Fibroblast of mammary gland (primary cell): Measurements from ENCODE around the gene RALGDS.

Experiments used
- DNase-seq: peaks from one replicate; pipeline ENCODE4 v3.0.0-alpha.2; 2010; ENCODE audit warnings: low read depth
- H3K4me3 ChIP-seq: 2 replicates; pipeline ENCODE4 v1.5.1; 2011; ENCODE audit warnings: low read depth, mild to moderate bottlenecking, low read length, moderate library complexity; ENCODE audit not compliant: control insufficient read depth
- CTCF ChIP-seq: conservative IDR thresholded peaks from 2 replicates; pipeline ENCODE4 v1.5.1; 2011; ENCODE audit warnings: low read depth, low read length, inconsistent platforms; ENCODE audit not compliant: control insufficient read depth, insufficient read depth

RALGDS gene

GRCh38 chr9:133122935-133123611, 2.0 kb upstream of the RALGDS start:
- peak; percentile 34 for DNase-seq
- TF ChIP-seq CTCF, result no peak
- no peak overlapping the region for H3K4me3 ChIP-seq

GRCh38 chr9:133122605-133122934, 1.5 kb upstream of the RALGDS start:
- H3K4me3 ChIP-seq, result no peak overlapping the region

GRCh38 chr9:133121915-133122550, 993 bp upstream of the RALGDS start:
- H3K4me3 ChIP-seq, result no peak overlapping the region
- no peak for DNase-seq
- no peak for TF ChIP-seq CTCF

More at GRCh38 chr9:133122605-133122934, 1.5 kb upstream of the RALGDS start:
- DNase-seq, result no peak
- no peak for TF ChIP-seq CTCF

- TF ChIP-seq CTCF, result no peak
- no peak for DNase-seq
- peak overlapping the region; percentile 55 for H3K4me3 ChIP-seq
Observed at GRCh38 chr9:133120501-133121197, 391 bp downstream of the RALGDS start.

GRCh38 chr9:133119846-133120500, 1.1 kb downstream of the RALGDS start:
- TF ChIP-seq CTCF, result no peak
- DNase-seq, result no peak
- peak overlapping the region; percentile 55 for H3K4me3 ChIP-seq

GRCh38 chr9:133119103-133119845, 1.8 kb downstream of the RALGDS start:
- TF ChIP-seq CTCF, result no peak
- peak; percentile 28 for DNase-seq
- H3K4me3 ChIP-seq, result peak overlapping the region; percentile 55
